ENCODE measurements around the gene NPTXR. TPM values are rescaled to one million over a fixed set of nuclear protein-coding genes. Genes with fewer than 3 reads are reported as not detected.

NPTXR gene
- total and polyA plus RNA-seq, 2 experiments from 2014 or later = 0.99 to 2.7 TPM

- no peak overlapping the region for H3K27ac ChIP-seq
- H3K4me1 ChIP-seq (ENCODE audit: insufficient read depth) = no peaks in the 10 kb centered on the region
- WGBS, 2 experiments (ENCODE audit: low coverage in 1 of 2, low lambda C conversion rate in 2 of 2, missing lambda C conversion rate in 2 of 2) = 73 to 87% methylated on average over 1 of the region's 1 CpG
- TF ChIP-seq EZH2 (IDR thresholded peaks at IDR 0.05; ENCODE audit: insufficient read depth, poor library complexity, severe bottlenecking) (no peak), EZH2phosphoT487 (IDR thresholded peaks at IDR 0.05; ENCODE audit: insufficient read depth, low read depth) (no peak)
- no peaks in the 10 kb centered on the region for H4K20me1 ChIP-seq (ENCODE audit: insufficient read depth)
- no peak overlapping the region for H3K4me2 ChIP-seq (ENCODE audit: unreplicated experiment)
- in situ Hi-C loops (cut with MboI) = no loop called here
- no peak for DNase-seq
- no peaks in the 10 kb centered on the region for H3K9me2 ChIP-seq (ENCODE audit: insufficient read depth)
- no peak overlapping the region for H3K9ac ChIP-seq
- no peaks in the 10 kb centered on the region; the same call in 1 of the 2 replicates for H3K27me3 ChIP-seq (replicated peaks; ENCODE audit: insufficient read depth)
- no peaks in the 10 kb centered on the region for H3K9me3 ChIP-seq (ENCODE audit: low read depth)
- no peak overlapping the region for H3K4me3 ChIP-seq
- H2AFZ ChIP-seq = no peak overlapping the region
- H3F3A ChIP-seq (ENCODE audit: insufficient read depth) = 0 out of 2 replicates have a peak, but pooled peaks cover 2% of the 10 kb centered on the region
- H3K36me3 ChIP-seq (ENCODE audit: low read depth) = no peaks in the 10 kb centered on the region
- H3K79me2 ChIP-seq (ENCODE audit: insufficient read depth) = no peaks in the 10 kb centered on the region
Observed at GRCh38 chr22:38839686-38840085, 4.1 kb downstream of the NPTXR start.

- H4K20me1 ChIP-seq (ENCODE audit: insufficient read depth) = no peaks in the 10 kb centered on the region
- no peak for TF ChIP-seq EZH2 (IDR thresholded peaks at IDR 0.05; ENCODE audit: insufficient read depth, poor library complexity, severe bottlenecking)
- TF ChIP-seq EZH2phosphoT487 (IDR thresholded peaks at IDR 0.05; ENCODE audit: insufficient read depth, low read depth) = no peak
- H3K36me3 ChIP-seq (ENCODE audit: low read depth) = no peaks in the 10 kb centered on the region
- 88 to 93% methylated on average over 5 to 6 of the region's 6 CpGs for WGBS, 2 experiments (ENCODE audit: low coverage in 1 of 2, low lambda C conversion rate in 2 of 2, missing lambda C conversion rate in 2 of 2)
- H2AFZ ChIP-seq = no peak overlapping the region
- H3K4me1 ChIP-seq (ENCODE audit: insufficient read depth) = no peaks in the 10 kb centered on the region
- no peaks in the 10 kb centered on the region for H3F3A ChIP-seq (ENCODE audit: insufficient read depth)
- no peak overlapping the region for H3K27ac ChIP-seq
- no peaks in the 10 kb centered on the region for H3K9me2 ChIP-seq (ENCODE audit: insufficient read depth)
- H3K9ac ChIP-seq = no peak overlapping the region
- no peaks in the 10 kb centered on the region for H3K9me3 ChIP-seq (ENCODE audit: low read depth)
- H3K79me2 ChIP-seq (ENCODE audit: insufficient read depth) = no peaks in the 10 kb centered on the region
- in situ Hi-C loops (cut with MboI) = no loop called here
- H3K4me3 ChIP-seq = no peak overlapping the region
- no peak for DNase-seq
- H3K27me3 ChIP-seq (replicated peaks; ENCODE audit: insufficient read depth) = no peaks in the 10 kb centered on the region; the same call in 1 of the 2 replicates
- H3K4me2 ChIP-seq (ENCODE audit: unreplicated experiment) = no peak overlapping the region
Observed at GRCh38 chr22:38837414-38837928, 6.4 kb downstream of the NPTXR start.

GRCh38 chr22:38835888-38836301, 7.9 kb downstream of the NPTXR start:
- peak; percentile 88 for DNase-seq
- Histone ChIP-seq H3K9me3 (ENCODE audit: low read depth) (no peaks in the 10 kb centered on the region), H4K20me1 (ENCODE audit: insufficient read depth) (no peaks in the 10 kb centered on the region), H3F3A (ENCODE audit: insufficient read depth) (no peaks in the 10 kb centered on the region), H2AFZ (no peak overlapping the region), H3K4me1 (ENCODE audit: insufficient read depth) (no peaks in the 10 kb centered on the region), H3K9ac (no peak overlapping the region), H3K4me3 (no peak overlapping the region), H3K36me3 (ENCODE audit: low read depth) (no peaks in the 10 kb centered on the region), H3K9me2 (ENCODE audit: insufficient read depth) (no peaks in the 10 kb centered on the region), H3K79me2 (ENCODE audit: insufficient read depth) (no peaks in the 10 kb centered on the region), H3K4me2 (ENCODE audit: unreplicated experiment) (peak overlapping the region; percentile 45), H3K27me3 (replicated peaks; ENCODE audit: insufficient read depth) (no peaks in the 10 kb centered on the region), H3K27ac (no peak overlapping the region)
- in situ Hi-C loops (cut with MboI) = no loop called here
- no peak for TF ChIP-seq EZH2 (IDR thresholded peaks at IDR 0.05; ENCODE audit: insufficient read depth, poor library complexity, severe bottlenecking)
- no peak for TF ChIP-seq EZH2phosphoT487 (IDR thresholded peaks at IDR 0.05; ENCODE audit: insufficient read depth, low read depth)
- WGBS, 2 experiments (ENCODE audit: low coverage in 1 of 2, low lambda C conversion rate in 2 of 2, missing lambda C conversion rate in 2 of 2) = 25 to 29% methylated on average over 15 to 19 of the region's 19 CpGs

GRCh38 chr22:38834991-38835390, 8.8 kb downstream of the NPTXR start:
- no peaks in the 10 kb centered on the region for H3K9me3 ChIP-seq (ENCODE audit: low read depth)
- no peak for DNase-seq
- H3K36me3 ChIP-seq (ENCODE audit: low read depth) = no peaks in the 10 kb centered on the region
- 94 to 100% methylated on average over 1 to 5 of the region's 5 CpGs for WGBS, 2 experiments (ENCODE audit: low coverage in 1 of 2, low lambda C conversion rate in 2 of 2, missing lambda C conversion rate in 2 of 2)
- H3K79me2 ChIP-seq (ENCODE audit: insufficient read depth) = no peaks in the 10 kb centered on the region
- no peaks in the 10 kb centered on the region for H3K27me3 ChIP-seq (replicated peaks; ENCODE audit: insufficient read depth)
- H3K27ac ChIP-seq = no peak overlapping the region
- no peaks in the 10 kb centered on the region for H3K9me2 ChIP-seq (ENCODE audit: insufficient read depth)
- H3K4me1 ChIP-seq (ENCODE audit: insufficient read depth) = no peaks in the 10 kb centered on the region
- no peak overlapping the region for H3K4me2 ChIP-seq (ENCODE audit: unreplicated experiment)
- no peak overlapping the region for H3K4me3 ChIP-seq
- H3K9ac ChIP-seq = no peak overlapping the region
- no peaks in the 10 kb centered on the region for H3F3A ChIP-seq (ENCODE audit: insufficient read depth)
- no peak overlapping the region for H2AFZ ChIP-seq
- no peaks in the 10 kb centered on the region for H4K20me1 ChIP-seq (ENCODE audit: insufficient read depth)
- TF ChIP-seq EZH2phosphoT487 (IDR thresholded peaks at IDR 0.05; ENCODE audit: insufficient read depth, low read depth) = no peak
- TF ChIP-seq EZH2 (IDR thresholded peaks at IDR 0.05; ENCODE audit: insufficient read depth, poor library complexity, severe bottlenecking) = no peak
- in situ Hi-C loops (cut with MboI) = no loop called here

Data from GM23248 (cell line).